ENCODE measurements around the gene ETV6.

ETV6 gene

GRCh38 chr12:11731455-11731854 is 82.0 kb downstream of the ETV6 start:
- Histone ChIP-seq H3K4me3 (ENCODE audit: low read depth, low read length) (no peak overlapping the region), H3K27ac (no peak overlapping the region)
- no peak for DNase-seq

GRCh38 chr12:11732023-11732422 is 82.5 kb downstream of the ETV6 start:
- no peak for TF ChIP-seq CTCF (IDR thresholded peaks at IDR 0.05; ENCODE audit: low read depth, low read length)
- no peaks in the 10 kb centered on the region for H3K27me3 ChIP-seq (ENCODE audit: insufficient read depth, low read depth, severe bottlenecking)
- H3K36me3 ChIP-seq, result no peaks in the 10 kb centered on the region
- no peak for DNase-seq
- H3K4me3 ChIP-seq (ENCODE audit: low read depth, low read length), result no peak overlapping the region
- no peak overlapping the region for H3K27ac ChIP-seq
- H3K9me3 ChIP-seq (ENCODE audit: severe bottlenecking), result no peaks in the 10 kb centered on the region

More at GRCh38 chr12:11731455-11731854, 82.0 kb downstream of the ETV6 start:
- Histone ChIP-seq H3K27me3 (ENCODE audit: insufficient read depth, low read depth, severe bottlenecking) (no peaks in the 10 kb centered on the region), H3K9me3 (ENCODE audit: severe bottlenecking) (no peaks in the 10 kb centered on the region), H3K36me3 (no peaks in the 10 kb centered on the region)
- TF ChIP-seq CTCF (IDR thresholded peaks at IDR 0.05; ENCODE audit: low read depth, low read length), result no peak

- H3K27ac ChIP-seq, result no peak overlapping the region
- no peaks in the 10 kb centered on the region for H3K36me3 ChIP-seq
- no peak for DNase-seq
- no peaks in the 10 kb centered on the region for H3K9me3 ChIP-seq (ENCODE audit: severe bottlenecking)
- no peaks in the 10 kb centered on the region for H3K27me3 ChIP-seq (ENCODE audit: insufficient read depth, low read depth, severe bottlenecking)
- TF ChIP-seq CTCF (IDR thresholded peaks at IDR 0.05; ENCODE audit: low read depth, low read length), result no peak
- no peak overlapping the region for H3K4me3 ChIP-seq (ENCODE audit: low read depth, low read length)
These were observed 83.2 kb downstream of the ETV6 start for GRCh38 chr12:11732715-11733114.

GRCh38 chr12:11734580-11735180 is 85.2 kb downstream of the ETV6 start:
- no peak for TF ChIP-seq CTCF (IDR thresholded peaks at IDR 0.05; ENCODE audit: low read depth, low read length)
- Histone ChIP-seq H3K36me3 (no peaks in the 10 kb centered on the region), H3K4me3 (ENCODE audit: low read depth, low read length) (no peak overlapping the region), H3K27ac (no peak overlapping the region), H3K27me3 (ENCODE audit: insufficient read depth, low read depth, severe bottlenecking) (no peaks in the 10 kb centered on the region), H3K9me3 (ENCODE audit: severe bottlenecking) (no peaks in the 10 kb centered on the region)
- DNase-seq, result no peak

GRCh38 chr12:11738450-11738849 is 89.0 kb downstream of the ETV6 start:
- no peak overlapping the region for H3K27ac ChIP-seq
- no peaks in the 10 kb centered on the region for H3K27me3 ChIP-seq (ENCODE audit: insufficient read depth, low read depth, severe bottlenecking)
- TF ChIP-seq CTCF (IDR thresholded peaks at IDR 0.05; ENCODE audit: low read depth, low read length), result no peak
- H3K4me3 ChIP-seq (ENCODE audit: low read depth, low read length), result no peak overlapping the region
- H3K36me3 ChIP-seq, result no peaks in the 10 kb centered on the region
- no peaks in the 10 kb centered on the region for H3K9me3 ChIP-seq (ENCODE audit: severe bottlenecking)
- no peak for DNase-seq

- no peak for TF ChIP-seq CTCF (IDR thresholded peaks at IDR 0.05; ENCODE audit: low read depth, low read length)
- H3K27me3 ChIP-seq (ENCODE audit: insufficient read depth, low read depth, severe bottlenecking), result no peaks in the 10 kb centered on the region
- H3K9me3 ChIP-seq (ENCODE audit: severe bottlenecking), result no peaks in the 10 kb centered on the region
- H3K27ac ChIP-seq, result no peak overlapping the region
- H3K4me3 ChIP-seq (ENCODE audit: low read depth, low read length), result no peak overlapping the region
- DNase-seq, result no peak
- no peaks in the 10 kb centered on the region for H3K36me3 ChIP-seq
These were observed 90.6 kb downstream of the ETV6 start for GRCh38 chr12:11739980-11740577.
